ENCODE results near the gene NFIB. TPM values are rescaled to one million over a fixed set of nuclear protein-coding genes. Genes with fewer than 3 reads are reported as not detected.

The NFIB gene
- total and polyA plus RNA-seq, 2 of the 8 experiments (the other 6 are each of a cell fraction or from before 2014, with no cell fraction given): 2.6 to 13.1 TPM

GRCh38 chr9:14262827-14263226, 51.1 kb downstream of the NFIB start (continued):
- TF ChIP-seq CEBPB (IDR thresholded peaks at IDR 0.05; ENCODE audit: low read depth, low read length): no peak
